GM12872 (cell line): ENCODE measurements around the gene STK38.

Experiments
- TF ChIP-seq, protein P1 (sequence below): IDR thresholded peaks from 3 replicates; pipeline ENCODE4 v1.5.1; 2011; ENCODE audit warnings: low read depth, mild to moderate bottlenecking, low read length, moderate library complexity; ENCODE audit not compliant: insufficient read depth

The STK38 gene

DNA sequence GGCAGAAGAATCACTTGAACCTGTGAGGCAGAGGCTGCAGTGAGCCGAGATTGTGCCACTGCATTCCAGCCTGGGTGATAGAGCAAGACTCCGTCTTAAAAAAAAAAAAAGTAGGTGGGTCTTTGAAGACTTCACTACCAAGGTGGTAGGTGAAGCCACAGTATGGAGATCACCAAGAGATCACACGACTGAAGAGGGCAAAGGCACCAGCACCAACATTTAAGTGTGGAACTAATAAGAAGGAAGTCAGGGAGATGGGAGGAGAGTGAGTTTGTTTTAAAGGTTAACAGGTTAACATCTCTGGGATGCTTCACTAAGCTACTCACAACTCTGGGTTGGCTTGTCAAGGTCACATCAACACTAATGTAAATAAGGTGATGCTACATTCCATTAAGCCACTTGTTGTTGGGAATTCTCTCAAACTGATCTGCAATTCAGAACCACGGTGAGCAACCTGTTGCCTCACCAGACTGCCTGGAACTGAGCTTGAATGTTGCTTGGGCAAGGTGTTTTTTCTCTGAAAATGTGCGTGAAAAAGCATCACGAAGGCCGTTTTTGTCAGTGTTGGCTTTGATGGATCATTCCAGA, 55.8 kb downstream of the STK38 start:
- TF ChIP-seq, protein P1, sequence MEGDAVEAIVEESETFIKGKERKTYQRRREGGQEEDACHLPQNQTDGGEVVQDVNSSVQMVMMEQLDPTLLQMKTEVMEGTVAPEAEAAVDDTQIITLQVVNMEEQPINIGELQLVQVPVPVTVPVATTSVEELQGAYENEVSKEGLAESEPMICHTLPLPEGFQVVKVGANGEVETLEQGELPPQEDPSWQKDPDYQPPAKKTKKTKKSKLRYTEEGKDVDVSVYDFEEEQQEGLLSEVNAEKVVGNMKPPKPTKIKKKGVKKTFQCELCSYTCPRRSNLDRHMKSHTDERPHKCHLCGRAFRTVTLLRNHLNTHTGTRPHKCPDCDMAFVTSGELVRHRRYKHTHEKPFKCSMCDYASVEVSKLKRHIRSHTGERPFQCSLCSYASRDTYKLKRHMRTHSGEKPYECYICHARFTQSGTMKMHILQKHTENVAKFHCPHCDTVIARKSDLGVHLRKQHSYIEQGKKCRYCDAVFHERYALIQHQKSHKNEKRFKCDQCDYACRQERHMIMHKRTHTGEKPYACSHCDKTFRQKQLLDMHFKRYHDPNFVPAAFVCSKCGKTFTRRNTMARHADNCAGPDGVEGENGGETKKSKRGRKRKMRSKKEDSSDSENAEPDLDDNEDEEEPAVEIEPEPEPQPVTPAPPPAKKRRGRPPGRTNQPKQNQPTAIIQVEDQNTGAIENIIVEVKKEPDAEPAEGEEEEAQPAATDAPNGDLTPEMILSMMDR = no peak

- TF ChIP-seq, protein P1 = no peak
Observed at GRCh38 chr6:36489426-36489825, 57.9 kb downstream of the STK38 start.

GRCh38 chr6:36488221-36488620, 59.1 kb downstream of the STK38 start:
- TF ChIP-seq, protein P1 = no peak

GRCh38 chr6:36487698-36488097, 59.6 kb downstream of the STK38 start:
- TF ChIP-seq, protein P1 = no peak

DNA sequence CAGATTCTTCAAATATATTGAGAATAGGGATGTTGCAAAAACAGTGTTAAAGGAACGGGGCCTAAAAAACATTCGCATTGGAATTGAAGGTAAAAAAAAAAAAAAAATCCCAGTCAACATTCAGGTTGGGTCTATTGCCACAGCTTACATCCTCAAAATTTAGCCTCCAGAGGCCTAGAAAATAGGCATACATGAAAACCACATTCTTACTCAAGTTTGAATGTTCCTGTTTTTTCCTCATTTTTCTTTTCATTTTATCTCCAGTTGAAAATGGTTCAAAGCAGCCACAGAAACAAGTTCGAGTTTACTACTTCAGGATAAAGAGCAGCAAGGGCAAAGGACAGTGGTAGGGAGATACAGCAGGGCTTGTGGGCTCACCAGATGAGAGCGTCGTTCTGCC, 62.5 kb downstream of the STK38 start:
- TF ChIP-seq, protein P1 = no peak

DNA sequence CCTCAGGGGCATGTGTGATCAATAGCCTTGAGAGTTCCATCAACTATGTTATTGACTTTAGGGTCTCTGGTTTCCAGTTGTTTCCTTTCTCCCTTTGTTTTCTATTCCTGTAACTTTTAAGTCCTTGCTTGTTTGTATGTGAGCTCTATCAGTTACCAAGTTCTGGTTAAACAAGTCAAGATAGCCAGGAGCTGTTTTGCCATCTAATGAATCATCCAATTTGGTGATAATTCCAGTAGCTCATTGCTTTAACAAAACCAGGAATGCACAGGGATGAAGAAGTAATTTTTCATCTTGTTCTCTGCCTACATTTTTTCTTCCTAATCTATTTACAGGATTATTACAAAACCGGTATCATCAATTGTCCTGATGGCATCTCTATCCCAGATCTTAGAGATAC, 68.0 kb downstream of the STK38 start:
- TF ChIP-seq, protein P1 = no peak

DNA sequence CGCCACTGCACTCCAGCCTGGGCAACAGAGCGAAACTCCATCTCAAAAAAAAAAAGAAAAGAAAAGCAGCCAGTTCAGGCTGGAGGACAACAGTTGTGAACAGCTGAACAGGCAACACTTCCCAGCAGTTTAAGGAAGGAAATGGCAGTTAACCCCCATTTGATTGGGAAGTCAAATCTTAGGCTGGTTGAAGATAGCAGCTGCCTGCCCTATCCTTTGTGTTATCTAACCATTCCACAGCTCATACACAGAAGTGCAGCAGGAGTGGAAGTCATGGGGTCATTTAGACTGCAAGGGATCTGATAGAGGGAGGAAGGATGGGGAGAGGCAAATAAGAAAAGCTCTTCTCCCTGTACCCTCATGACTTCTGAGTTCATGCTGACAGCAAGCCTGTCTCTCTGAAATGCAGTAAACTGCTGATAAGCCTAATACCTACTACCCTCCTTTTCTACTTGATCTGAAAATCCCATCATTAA, 69.2 kb downstream of the STK38 start:
- TF ChIP-seq, protein P1 = no peak
